ENCODE measurements around the gene MYRFL.

DNA sequence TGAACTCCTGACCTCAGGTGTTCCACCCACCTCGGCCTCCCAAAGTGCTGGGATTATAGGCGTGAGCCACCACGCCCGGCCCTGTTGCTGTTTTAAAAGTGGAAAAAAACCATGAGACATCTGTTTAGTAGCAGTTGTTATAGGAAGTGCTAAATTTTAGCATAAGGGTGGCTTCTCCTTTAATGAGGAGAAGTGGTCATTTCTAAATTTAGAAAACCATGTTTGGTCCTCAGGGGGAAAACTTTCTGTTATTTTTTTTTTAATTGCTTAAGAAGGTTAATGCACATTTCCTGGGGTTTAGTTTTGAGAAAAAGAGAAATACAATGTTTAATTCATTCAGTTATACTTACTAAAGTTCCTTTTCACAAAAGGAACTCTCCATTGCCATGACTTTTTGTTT lies 102.1 kb downstream of the MYRFL start:
- TF ChIP-seq CTCF (IDR thresholded peaks at IDR 0.05; ENCODE audit: borderline replicate concordance, extremely low read depth, low read length, poor library complexity, severe bottlenecking) (no peak), EZH2 (IDR thresholded peaks at IDR 0.05; ENCODE audit: borderline replicate concordance, low read depth, low read length, severe bottlenecking) (no peak)

All from DND-41 (cell line).